MM.1S (cell line): ENCODE measurements around the gene TRDMT1.

Experiments used
- EZH2 ChIP-seq: fragments of 300-600 bp; sonication (generic); optimal IDR thresholded peaks from 2 replicates; pipeline ENCODE3; 2017; ENCODE audit warnings: low read depth, mild to moderate bottlenecking, antibody characterized with exemption, low read length, mixed read lengths
- EZH2phosphoT487 ChIP-seq: fragments of 300-600 bp; sonication (generic); IDR thresholded peaks from 2 replicates; pipeline ENCODE4 v1.6.1; 2018; ENCODE audit warnings: antibody characterized with exemption, low read length
- TF ChIP-seq, protein P1 (sequence below): fragments of 300-600 bp; sonication (generic); IDR thresholded peaks from 2 replicates; pipeline ENCODE4 v1.5.1; 2016; ENCODE audit warnings: antibody characterized with exemption, low read length, mixed read lengths

DNA sequence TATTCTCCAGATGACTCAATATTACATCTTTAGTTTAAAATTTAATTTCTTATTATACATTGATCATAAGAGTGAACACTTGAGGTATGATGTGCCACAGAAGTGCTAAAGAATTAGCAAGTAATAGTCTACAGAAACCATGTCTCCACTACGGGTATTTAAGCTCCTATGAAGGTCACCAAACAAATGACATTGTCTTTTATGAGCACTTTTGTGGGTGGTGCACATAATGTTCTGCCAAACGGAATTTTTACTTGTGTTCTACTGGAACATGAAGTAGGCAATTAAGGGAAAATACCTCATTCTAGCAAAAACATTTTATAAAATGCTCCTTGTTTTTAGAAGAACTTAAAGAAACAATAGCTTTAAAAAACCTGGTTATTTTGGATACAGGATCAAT is 44.4 kb downstream of the TRDMT1 start:
- TF ChIP-seq, protein P1, sequence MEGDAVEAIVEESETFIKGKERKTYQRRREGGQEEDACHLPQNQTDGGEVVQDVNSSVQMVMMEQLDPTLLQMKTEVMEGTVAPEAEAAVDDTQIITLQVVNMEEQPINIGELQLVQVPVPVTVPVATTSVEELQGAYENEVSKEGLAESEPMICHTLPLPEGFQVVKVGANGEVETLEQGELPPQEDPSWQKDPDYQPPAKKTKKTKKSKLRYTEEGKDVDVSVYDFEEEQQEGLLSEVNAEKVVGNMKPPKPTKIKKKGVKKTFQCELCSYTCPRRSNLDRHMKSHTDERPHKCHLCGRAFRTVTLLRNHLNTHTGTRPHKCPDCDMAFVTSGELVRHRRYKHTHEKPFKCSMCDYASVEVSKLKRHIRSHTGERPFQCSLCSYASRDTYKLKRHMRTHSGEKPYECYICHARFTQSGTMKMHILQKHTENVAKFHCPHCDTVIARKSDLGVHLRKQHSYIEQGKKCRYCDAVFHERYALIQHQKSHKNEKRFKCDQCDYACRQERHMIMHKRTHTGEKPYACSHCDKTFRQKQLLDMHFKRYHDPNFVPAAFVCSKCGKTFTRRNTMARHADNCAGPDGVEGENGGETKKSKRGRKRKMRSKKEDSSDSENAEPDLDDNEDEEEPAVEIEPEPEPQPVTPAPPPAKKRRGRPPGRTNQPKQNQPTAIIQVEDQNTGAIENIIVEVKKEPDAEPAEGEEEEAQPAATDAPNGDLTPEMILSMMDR: no peak
- TF ChIP-seq EZH2: no peak
- TF ChIP-seq EZH2phosphoT487: no peak
